ENCODE measurements around the gene FIGN.

FIGN gene

DNA sequence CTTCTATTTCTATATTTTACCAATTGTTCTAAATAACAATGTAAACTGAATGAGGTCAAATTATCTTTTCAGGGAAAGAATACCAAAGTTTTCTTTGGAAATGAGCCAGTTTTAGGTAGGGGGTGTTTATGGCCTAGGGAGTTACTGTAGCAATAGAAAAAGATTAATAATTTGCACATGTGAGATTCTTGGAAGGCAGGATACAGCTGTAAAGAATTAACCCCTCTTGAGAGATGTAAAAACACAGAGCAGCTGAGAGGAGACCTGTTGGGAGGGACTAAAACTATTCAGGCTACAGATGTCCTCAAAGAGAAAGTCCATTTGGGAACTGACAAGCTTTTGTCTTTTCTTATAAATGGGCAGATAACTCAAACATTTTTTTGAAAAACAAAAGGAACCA, 182.2 kb downstream of the FIGN start:
- DNase-seq: no peak

GRCh38 chr2:163552758-163553157, 183.1 kb downstream of the FIGN start:
- DNase-seq: no peak

- DNase-seq: no peak
Observed at GRCh38 chr2:163551616-163552373, 184.0 kb downstream of the FIGN start.

DNA sequence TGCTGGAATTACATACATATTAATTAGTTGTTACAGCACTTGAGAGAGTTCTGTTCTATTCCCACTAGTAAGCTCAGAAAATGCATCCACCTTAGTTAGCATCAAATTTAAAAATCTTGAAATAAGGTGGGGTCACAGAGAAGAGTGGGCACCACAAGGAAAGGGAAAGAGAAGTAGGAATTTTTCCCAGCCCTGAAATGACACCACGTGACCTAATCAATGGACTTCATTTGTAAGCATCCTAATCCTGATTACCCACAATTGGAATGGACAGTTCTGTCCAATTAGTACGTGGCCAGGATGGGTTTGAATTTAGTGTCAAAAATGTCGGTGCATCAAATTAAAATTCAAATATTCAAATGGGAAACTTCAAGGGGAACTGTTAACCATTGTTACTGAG, 186.8 kb downstream of the FIGN start:
- DNase-seq: no peak

Data from central memory CD4-positive, alpha-beta T cell (primary cell).